Smooth muscle cell (in vitro differentiated cells): ENCODE data around the gene PTGIR. TPM values are rescaled to one million over a fixed set of nuclear protein-coding genes. Genes with fewer than 3 reads are reported as not detected.

Experiments used
- DNase-seq: peaks from one replicate; lab custom pipeline; 2025; ENCODE audit not compliant: unreplicated experiment; lab: John Stamatoyannopoulos, UW
- H2AFZ ChIP-seq: fragments of 200-600 bp; sonication (generic); 2 replicates; pipeline ENCODE4 v1.6.0; 2016; ENCODE audit warnings: antibody characterized with exemption, low read depth, mild to moderate bottlenecking
- H3F3A ChIP-seq: fragments of 200-600 bp; sonication (generic); 2 replicates; pipeline ENCODE4 v1.6.0; 2017; ENCODE audit warnings: antibody characterized with exemption, low read depth
- H3K27ac ChIP-seq: fragments of 200-600 bp; sonication (generic); 2 replicates; pipeline ENCODE4 v1.5.1; 2016; ENCODE audit warnings: low read depth, mild to moderate bottlenecking
- H3K27me3 ChIP-seq: fragments of 200-600 bp; sonication (generic); 2 replicates; pipeline ENCODE4 v1.6.1; 2016; ENCODE audit warnings: low read depth, mild to moderate bottlenecking
- H3K36me3 ChIP-seq: fragments of 200-600 bp; sonication (generic); 2 replicates; pipeline ENCODE4 v1.5.1; 2016; ENCODE audit warnings: low read depth
- H3K4me1 ChIP-seq: fragments of 200-600 bp; sonication (generic); 2 replicates; pipeline ENCODE4 v1.5.1; 2016; ENCODE audit warnings: low read depth
- H3K4me2 ChIP-seq: fragments of 200-600 bp; sonication (generic); 2 replicates; pipeline ENCODE4 v1.6.0; 2016; ENCODE audit warnings: mild to moderate bottlenecking
- H3K4me3 ChIP-seq: fragments of 200-600 bp; sonication (generic); 2 replicates; pipeline ENCODE4 v1.5.1; 2016; ENCODE audit warnings: mild to moderate bottlenecking
- H3K79me2 ChIP-seq: fragments of 200-600 bp; sonication (generic); 2 replicates; pipeline ENCODE4 v1.6.0; 2016; ENCODE audit warnings: low read depth, mild to moderate bottlenecking
- H3K9ac ChIP-seq: fragments of 200-600 bp; sonication (generic); 2 replicates; pipeline ENCODE4 v1.6.0; 2016; ENCODE audit warnings: low read depth
- H3K9me3 ChIP-seq: fragments of 200-600 bp; sonication (generic); replicated peaks from 2 replicates; pipeline ENCODE4 v1.5.1; 2016; ENCODE audit warnings: low read depth
- H4K20me1 ChIP-seq: fragments of 200-600 bp; sonication (generic); 2 replicates; pipeline ENCODE4 v1.6.0; 2016; ENCODE audit warnings: low read depth
- CTCF ChIP-seq: fragments of 200-600 bp; sonication (generic); IDR thresholded peaks from 2 replicates; pipeline ENCODE4 v1.5.1; 2017; ENCODE audit warnings: borderline replicate concordance, mild to moderate bottlenecking, antibody characterized with exemption; ENCODE audit not compliant: insufficient read depth, poor library complexity, severe bottlenecking
- WGBS: methylation state at CpG from one replicate; pipeline ENCODE4 v1.1.7; 2016; ENCODE audit warnings: low lambda C conversion rate; 5-methylcytosine and 5-hydroxymethylcytosine counted together
- polyA plus RNA-seq: library from polyadenylated mRNA; unstranded; fragments of >200 nt; fragmentation: Nextera tagmentation; extraction: Ambion mirVana; gene quantifications from 2 replicates; pipeline ENCODE4 v1.2.1, GENCODE V29; 2016
- total RNA-seq: library from RNA; depleted of rRNA; stranded (reverse); fragments of >200 nt; gene quantifications from 2 replicates; pipeline ENCODE4 v1.2.3, GENCODE V29; 2014

PTGIR gene
- total and polyA plus RNA-seq, 2 experiments from 2014 or later, result 0.09 to 0.81 TPM

- H4K20me1 ChIP-seq, result no peaks in the 10 kb centered on the region
- TF ChIP-seq CTCF, result no peak
- DNase-seq, result no peak
- H3K27me3 ChIP-seq, result peaks cover 8% of the 10 kb centered on the region
- H3K4me2 ChIP-seq, result no peak overlapping the region
- no peaks in the 10 kb centered on the region for H3K36me3 ChIP-seq
- no peak overlapping the region for H3K9ac ChIP-seq
- 50% methylated on average over 24 of the region's 63 CpGs for WGBS
- no peak overlapping the region for H2AFZ ChIP-seq
- no peak overlapping the region for H3K27ac ChIP-seq
- peaks cover 2% of the 10 kb centered on the region for H3F3A ChIP-seq
- no peak overlapping the region for H3K4me3 ChIP-seq
- H3K9me3 ChIP-seq, result no peaks in the 10 kb centered on the region
- no peaks in the 10 kb centered on the region for H3K79me2 ChIP-seq
- H3K4me1 ChIP-seq, result no peaks in the 10 kb centered on the region
Measured at GRCh38 chr19:46648060-46648960, 23.4 kb upstream of the PTGIR start.

GRCh38 chr19:46646402-46646801, 21.5 kb upstream of the PTGIR start:
- TF ChIP-seq CTCF, result no peak
- no peak overlapping the region for H3K4me2 ChIP-seq
- no peak overlapping the region for H3K4me3 ChIP-seq
- no peaks in the 10 kb centered on the region for H4K20me1 ChIP-seq
- H3K9me3 ChIP-seq, result no peaks in the 10 kb centered on the region
- 82% methylated on average over 3 of the region's 3 CpGs for WGBS
- no peaks in the 10 kb centered on the region for H3K79me2 ChIP-seq
- H3K36me3 ChIP-seq, result no peaks in the 10 kb centered on the region
- no peaks in the 10 kb centered on the region for H3K4me1 ChIP-seq
- no peak for DNase-seq
- H2AFZ ChIP-seq, result no peak overlapping the region
- no peak overlapping the region for H3K9ac ChIP-seq
- H3K27me3 ChIP-seq, result peaks cover 8% of the 10 kb centered on the region
- H3F3A ChIP-seq, result peaks cover 2% of the 10 kb centered on the region
- H3K27ac ChIP-seq, result no peak overlapping the region

GRCh38 chr19:46644720-46645119, 19.8 kb upstream of the PTGIR start:
- Histone ChIP-seq H3K9ac (no peak overlapping the region), H3K79me2 (no peaks in the 10 kb centered on the region), H3K27me3 (peaks cover 4% of the 10 kb centered on the region), H3K4me1 (no peaks in the 10 kb centered on the region), H2AFZ (no peak overlapping the region), H3K27ac (no peak overlapping the region), H3F3A (peaks cover 4% of the 10 kb centered on the region), H3K4me2 (no peak overlapping the region), H4K20me1 (no peaks in the 10 kb centered on the region), H3K36me3 (no peaks in the 10 kb centered on the region), H3K9me3 (no peaks in the 10 kb centered on the region), H3K4me3 (no peak overlapping the region)
- no peak for DNase-seq
- no peak for TF ChIP-seq CTCF
- 66% methylated on average over 3 of the region's 3 CpGs for WGBS
